HEK293 (cell line): ENCODE results near the gene PRSS23.

Source experiments
- CTCF ChIA-PET: fragments of 350-600 bp; formaldehyde crosslinking; extraction: SDS; loops from one replicate; lab custom pipeline; 2021; ENCODE audit warnings: antibody characterized with exemption; lab: Yijun Ruan, JAX
- POLR2A ChIA-PET: fragments of 300-600 bp; formaldehyde crosslinking; extraction: SDS; loops from one replicate; lab custom pipeline; 2020; ENCODE audit warnings: antibody characterized with exemption, inconsistent platforms; lab: Yijun Ruan, JAX
- H3K27ac ChIP-seq: fragments of 200-500 bp; sonication (Bioruptor generic); 2 replicates; pipeline ENCODE4 v1.5.1; 2014; ENCODE audit warnings: low read depth, low read length, control low read depth, inconsistent platforms; ENCODE audit errors: extremely low read depth
- H3K36me3 ChIP-seq, 2 experiments: fragments of 200-500 bp in 1 of 2; sonication (Bioruptor generic) in 1 of 2; 1 replicate in 1 of 2; 2 replicates in 1 of 2; pipeline ENCODE4 v1.5.1; 2014 to 2017; ENCODE audit warnings: inconsistent platforms in 2 of 2, low read length in 2 of 2; ENCODE audit not compliant: control insufficient read depth in 2 of 2, insufficient read depth in 1 of 2
- H3K4me1 ChIP-seq: fragments of 200-500 bp; sonication (Bioruptor generic); 2 replicates; pipeline ENCODE4 v1.5.1; 2014; ENCODE audit warnings: mild to moderate bottlenecking, low read length, inconsistent platforms; ENCODE audit not compliant: control insufficient read depth, insufficient read depth
- H3K4me3 ChIP-seq: 2 replicates; pipeline ENCODE4 v1.5.1; 2011; ENCODE audit warnings: low read depth, mild to moderate bottlenecking, control low read depth, low read length, moderate library complexity
- H3K9me3 ChIP-seq: fragments of 200-500 bp; sonication (Bioruptor generic); 2 replicates; pipeline ENCODE4 v1.5.1; 2014; ENCODE audit warnings: low read depth, low read length, inconsistent platforms; ENCODE audit not compliant: control insufficient read depth, insufficient read depth
- GLIS2 ChIP-seq: fragments of 450-650 bp; formaldehyde crosslinking; IDR thresholded peaks from 2 replicates; pipeline ENCODE4 v1.5.1; 2016; ENCODE audit warnings: missing biosample characterization, missing genetic modification characterization
- HOXC10 ChIP-seq: sonication (generic); formaldehyde crosslinking; IDR thresholded peaks from 2 replicates; pipeline ENCODE4 v1.8.1; 2023; ENCODE audit warnings: mild to moderate bottlenecking, missing genetic modification reagents
- KLF8 ChIP-seq: fragments of 450-650 bp; formaldehyde crosslinking; IDR thresholded peaks from 2 replicates; pipeline ENCODE4 v1.5.1; 2016; ENCODE audit warnings: missing biosample characterization, missing genetic modification characterization
- PRDM6 ChIP-seq: fragments of 450-650 bp; formaldehyde crosslinking; IDR thresholded peaks from 2 replicates; pipeline ENCODE4 v1.5.1; 2017; ENCODE audit warnings: missing biosample characterization, missing genetic modification characterization
- WT1 ChIP-seq: fragments of 450-650 bp; formaldehyde crosslinking; IDR thresholded peaks from 2 replicates; pipeline ENCODE4 v1.5.1; 2016; ENCODE audit warnings: missing biosample characterization, missing genetic modification characterization
- YY2 ChIP-seq: fragments of 450-650 bp; formaldehyde crosslinking; IDR thresholded peaks from 2 replicates; pipeline ENCODE4 v1.5.1; 2016; ENCODE audit warnings: missing biosample characterization, missing genetic modification characterization
- ZBTB1 ChIP-seq: fragments of 450-650 bp; formaldehyde crosslinking; IDR thresholded peaks from 2 replicates; pipeline ENCODE4 v1.5.1; 2016; ENCODE audit warnings: missing biosample characterization, missing genetic modification characterization
- ZBTB21 ChIP-seq: fragments of 450-650 bp; formaldehyde crosslinking; IDR thresholded peaks from 2 replicates; pipeline ENCODE4 v1.5.1; 2017; ENCODE audit warnings: missing biosample characterization, missing genetic modification characterization
- ZBTB48 ChIP-seq: fragments of 450-650 bp; formaldehyde crosslinking; IDR thresholded peaks from 2 replicates; pipeline ENCODE4 v1.5.1; 2016; ENCODE audit warnings: missing biosample characterization, missing genetic modification characterization
- ZBTB8A ChIP-seq: fragments of 450-650 bp; formaldehyde crosslinking; IDR thresholded peaks from 2 replicates; pipeline ENCODE4 v1.5.1; 2016; ENCODE audit warnings: missing biosample characterization, missing genetic modification characterization
- ZEB2 ChIP-seq: fragments of 450-650 bp; formaldehyde crosslinking; IDR thresholded peaks from 2 replicates; pipeline ENCODE4 v1.5.1; 2016; ENCODE audit warnings: missing biosample characterization, missing genetic modification characterization
- ZFP41 ChIP-seq: fragments of 450-650 bp; formaldehyde crosslinking; IDR thresholded peaks from 2 replicates; pipeline ENCODE4 v1.5.1; 2016; ENCODE audit warnings: missing biosample characterization, missing genetic modification characterization, borderline replicate concordance
- ZNF133 ChIP-seq: fragments of 450-650 bp; formaldehyde crosslinking; IDR thresholded peaks from 2 replicates; pipeline ENCODE4 v1.5.1; 2016; ENCODE audit warnings: missing biosample characterization, missing genetic modification characterization
- ZNF140 ChIP-seq: fragments of 450-650 bp; formaldehyde crosslinking; IDR thresholded peaks from 2 replicates; pipeline ENCODE4 v1.5.1; 2016; ENCODE audit warnings: missing biosample characterization, missing genetic modification characterization
- ZNF169 ChIP-seq: fragments of 450-650 bp; formaldehyde crosslinking; IDR thresholded peaks from 2 replicates; pipeline ENCODE4 v1.5.1; 2016; ENCODE audit warnings: missing biosample characterization, missing genetic modification characterization
- ZNF174 ChIP-seq: fragments of 450-650 bp; formaldehyde crosslinking; IDR thresholded peaks from 2 replicates; pipeline ENCODE4 v1.5.0; 2017; ENCODE audit warnings: missing biosample characterization, mild to moderate bottlenecking, missing genetic modification characterization
- ZNF202 ChIP-seq: fragments of 450-650 bp; formaldehyde crosslinking; IDR thresholded peaks from 2 replicates; pipeline ENCODE4 v1.5.1; 2016; ENCODE audit warnings: missing biosample characterization, missing genetic modification characterization, borderline replicate concordance
- ZNF280C ChIP-seq: fragments of 450-650 bp; formaldehyde crosslinking; IDR thresholded peaks from 2 replicates; pipeline ENCODE4 v1.5.1; 2016; ENCODE audit warnings: missing biosample characterization, missing genetic modification characterization
- ZNF335 ChIP-seq: fragments of 450-650 bp; formaldehyde crosslinking; conservative IDR thresholded peaks from 2 replicates; pipeline ENCODE4 v1.5.1; 2016; ENCODE audit warnings: missing biosample characterization, missing genetic modification characterization
- ZNF341 ChIP-seq: fragments of 450-650 bp; formaldehyde crosslinking; IDR thresholded peaks from 2 replicates; pipeline ENCODE4; 2016; ENCODE audit warnings: low read depth, missing biosample characterization, missing genetic modification characterization
- ZNF404 ChIP-seq: fragments of 450-650 bp; formaldehyde crosslinking; IDR thresholded peaks from 2 replicates; pipeline ENCODE4 v1.5.1; 2017; ENCODE audit warnings: missing biosample characterization, missing genetic modification characterization
- ZNF510 ChIP-seq: fragments of 450-650 bp; formaldehyde crosslinking; IDR thresholded peaks from 2 replicates; pipeline ENCODE4 v1.5.1; 2018; ENCODE audit warnings: mild to moderate bottlenecking, missing genetic modification characterization, missing biosample characterization; ENCODE audit not compliant: insufficient replicate concordance
- ZNF513 ChIP-seq: fragments of 450-650 bp; IDR thresholded peaks from 2 replicates; pipeline ENCODE4 v1.5.1; 2018; ENCODE audit warnings: missing biosample characterization, missing genetic modification characterization
- ZNF530 ChIP-seq: fragments of 450-650 bp; formaldehyde crosslinking; IDR thresholded peaks from 2 replicates; pipeline ENCODE4 v1.5.1; 2016; ENCODE audit warnings: low read depth, missing biosample characterization, missing genetic modification characterization
- ZNF544 ChIP-seq: fragments of 450-650 bp; formaldehyde crosslinking; IDR thresholded peaks from 2 replicates; pipeline ENCODE4 v1.5.0; 2017; ENCODE audit warnings: missing biosample characterization, missing genetic modification characterization
- ZNF585B ChIP-seq: fragments of 450-650 bp; formaldehyde crosslinking; IDR thresholded peaks from 2 replicates; pipeline ENCODE4 v1.5.1; 2016; ENCODE audit warnings: missing biosample characterization, missing genetic modification characterization
- ZNF677 ChIP-seq: fragments of 450-650 bp; IDR thresholded peaks from 2 replicates; pipeline ENCODE4 v1.5.0; 2018; ENCODE audit warnings: missing biosample characterization, mild to moderate bottlenecking, missing genetic modification characterization, moderate library complexity
- ZNF704 ChIP-seq: fragments of 450-650 bp; formaldehyde crosslinking; IDR thresholded peaks from 2 replicates; pipeline ENCODE4 v1.5.1; 2016; ENCODE audit warnings: missing biosample characterization, missing genetic modification characterization
- ZSCAN16 ChIP-seq: fragments of 450-650 bp; formaldehyde crosslinking; IDR thresholded peaks from 2 replicates; pipeline ENCODE4 v1.5.1; 2016; ENCODE audit warnings: missing biosample characterization, missing genetic modification characterization
- ZSCAN4 ChIP-seq: fragments of 450-650 bp; formaldehyde crosslinking; IDR thresholded peaks from 2 replicates; pipeline ENCODE4 v1.5.1; 2017; ENCODE audit warnings: missing biosample characterization, missing genetic modification characterization
- ZSCAN5A ChIP-seq: fragments of 450-650 bp; formaldehyde crosslinking; IDR thresholded peaks from 2 replicates; pipeline ENCODE4 v1.5.1; 2016; ENCODE audit warnings: missing biosample characterization, missing genetic modification characterization

The PRSS23 gene

GRCh38 chr11:86812981-86813380, 12.6 kb downstream of the PRSS23 start (continued):
- TF ChIP-seq ZNF140 (no peak), YY2 (tag by site-specific recombination) (no peak), ZSCAN16 (no peak), ZNF174 (tag by site-specific recombination) (no peak), WT1 (no peak), ZNF530 (tag by site-specific recombination) (no peak)

- no peaks in the 10 kb centered on the region for H3K36me3 ChIP-seq
- POLR2A ChIA-PET = no interaction called here
- H3K4me1 ChIP-seq = peaks cover 3% of the 10 kb centered on the region
- no peak overlapping the region for H3K27ac ChIP-seq
- no peak overlapping the region for H3K4me3 ChIP-seq
- CTCF ChIA-PET = interaction anchor here (0.8 to 1.8 kb wide), 5 partner anchors 16 to 454 kb away, joined by 3 to 5 read pairs (median 4); no protein-coding TSS in a partner anchor
- H3K9me3 ChIP-seq = no peaks in the 10 kb centered on the region
- TF ChIP-seq ZSCAN5A (tag by site-specific recombination) = no peak
- no peak for TF ChIP-seq ZBTB48 (tag by site-specific recombination)
- no peak for TF ChIP-seq ZBTB21 (tag by site-specific recombination)
- TF ChIP-seq ZSCAN4 (tag by site-specific recombination) = no peak
- no peak for TF ChIP-seq ZBTB1 (tag by site-specific recombination)
- TF ChIP-seq GLIS2 (tag by site-specific recombination) = no peak
- TF ChIP-seq ZNF404 (tag by site-specific recombination) = no peak
- TF ChIP-seq ZNF677 (tag by site-specific recombination) = no peak
- TF ChIP-seq HOXC10 = no peak
- no peak for TF ChIP-seq ZNF280C
- TF ChIP-seq ZNF335 (tag by site-specific recombination) = no peak
- TF ChIP-seq ZEB2 = 0 out of 2 replicates have a peak, but pooled peaks have one; percentile 32
- TF ChIP-seq KLF8 (tag by site-specific recombination) = no peak
- 0 out of 2 replicates have a peak, but pooled peaks have one; percentile 23 for TF ChIP-seq ZNF341 (tag by site-specific recombination)
- TF ChIP-seq ZNF510 (tag by site-specific recombination) = no peak
- TF ChIP-seq ZNF513 (tag by site-specific recombination) = no peak
- TF ChIP-seq ZBTB8A (tag by site-specific recombination) = no peak
- TF ChIP-seq ZNF585B (tag by site-specific recombination) = no peak
- no peak for TF ChIP-seq PRDM6 (tag by site-specific recombination)
- TF ChIP-seq ZNF169 = no peak
- no peak for TF ChIP-seq ZNF704
- no peak for TF ChIP-seq ZNF202 (tag by site-specific recombination)
- TF ChIP-seq ZNF133 (tag by site-specific recombination) = no peak
- TF ChIP-seq ZNF544 = no peak
- TF ChIP-seq ZFP41 (tag by site-specific recombination) = no peak
Observed at GRCh38 chr11:86814775-86815174, 14.4 kb downstream of the PRSS23 start.
